ENCODE measurements around the gene CUL1. TPM values are rescaled to one million over a fixed set of nuclear protein-coding genes. Genes with fewer than 3 reads are reported as not detected.

The CUL1 gene
- total RNA-seq, 1 donor from 2014 or later, result 35.7 TPM

- no peak for DNase-seq (ENCODE audit: low spot score)
Measured at GRCh38 chr7:148718431-148718830, 19.7 kb downstream of the CUL1 start.

DNA sequence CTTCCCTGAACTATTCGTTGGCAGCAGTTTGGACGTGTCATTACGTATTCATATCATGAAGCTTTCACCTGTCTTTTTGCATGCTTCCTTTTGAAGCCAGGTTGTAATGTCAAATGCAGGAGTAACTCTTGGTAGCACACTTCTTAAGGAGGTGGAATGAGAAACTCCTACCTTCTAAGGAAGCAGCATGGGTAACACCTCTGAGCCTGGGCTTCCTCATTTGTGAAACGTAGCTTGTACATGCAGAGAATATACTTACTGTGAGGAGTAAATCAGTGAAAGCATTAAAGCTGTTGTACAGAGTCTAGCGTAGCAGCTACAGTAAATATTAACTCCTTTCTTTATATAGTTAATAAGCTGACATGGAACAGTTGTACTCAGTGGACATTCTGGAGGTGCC is 21.1 kb downstream of the CUL1 start:
- DNase-seq (ENCODE audit: low spot score), result no peak

- DNase-seq (ENCODE audit: low spot score), result no peak
Measured at GRCh38 chr7:148720472-148720871, 21.8 kb downstream of the CUL1 start.

- no peak for DNase-seq (ENCODE audit: low spot score)
Measured at GRCh38 chr7:148721390-148721789, 22.7 kb downstream of the CUL1 start.

GRCh38 chr7:148722340-148723165 is 23.9 kb downstream of the CUL1 start:
- no peak for DNase-seq (ENCODE audit: low spot score)

- no peak for DNase-seq (ENCODE audit: low spot score)
Measured at GRCh38 chr7:148723166-148723559, 24.5 kb downstream of the CUL1 start.

- no peak for DNase-seq (ENCODE audit: low spot score)
Measured at GRCh38 chr7:148723846-148724245, 25.1 kb downstream of the CUL1 start.

- DNase-seq (ENCODE audit: low spot score), result no peak
Measured at GRCh38 chr7:148726385-148726784, 27.7 kb downstream of the CUL1 start.

DNA sequence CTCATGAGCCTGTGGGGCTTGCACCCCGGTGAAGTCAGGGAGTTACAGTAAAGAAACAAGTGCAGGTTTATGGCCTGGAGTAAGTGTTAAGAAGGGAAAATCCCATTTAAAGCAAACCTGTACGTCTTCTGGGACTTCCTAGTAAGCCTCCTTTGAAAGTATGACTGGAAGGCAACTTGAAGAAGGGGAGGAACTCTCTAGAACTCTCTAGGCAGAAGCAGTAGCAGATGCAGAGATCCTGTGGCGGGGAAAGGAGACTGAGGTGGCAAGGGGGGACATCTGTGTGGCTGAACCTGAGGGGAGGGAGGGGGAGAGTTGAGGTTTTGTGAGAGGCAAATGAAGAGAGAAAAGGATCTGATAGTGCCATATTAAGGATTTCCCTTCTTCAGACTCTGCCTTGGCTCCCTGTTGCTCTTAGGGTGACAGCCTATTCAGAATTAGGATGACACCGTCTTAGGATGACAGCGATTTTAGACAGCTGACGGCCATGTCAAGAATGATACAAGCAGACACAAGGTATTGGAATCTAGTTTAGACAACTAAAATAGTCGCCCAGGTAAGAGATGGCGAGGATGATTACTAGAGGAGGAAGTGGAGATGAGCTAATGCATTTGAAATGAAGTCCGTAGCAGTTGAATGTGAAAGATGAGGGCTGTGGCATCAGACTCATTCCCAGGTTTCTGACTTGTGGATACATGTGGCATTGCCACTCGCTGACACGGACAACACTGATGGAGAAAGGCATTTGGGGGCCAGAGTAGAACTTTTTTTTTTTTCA is 29.0 kb downstream of the CUL1 start:
- no peak for DNase-seq (ENCODE audit: low spot score)

GRCh38 chr7:148729984-148730733 is 31.5 kb downstream of the CUL1 start:
- no peak for DNase-seq (ENCODE audit: low spot score)

DNA sequence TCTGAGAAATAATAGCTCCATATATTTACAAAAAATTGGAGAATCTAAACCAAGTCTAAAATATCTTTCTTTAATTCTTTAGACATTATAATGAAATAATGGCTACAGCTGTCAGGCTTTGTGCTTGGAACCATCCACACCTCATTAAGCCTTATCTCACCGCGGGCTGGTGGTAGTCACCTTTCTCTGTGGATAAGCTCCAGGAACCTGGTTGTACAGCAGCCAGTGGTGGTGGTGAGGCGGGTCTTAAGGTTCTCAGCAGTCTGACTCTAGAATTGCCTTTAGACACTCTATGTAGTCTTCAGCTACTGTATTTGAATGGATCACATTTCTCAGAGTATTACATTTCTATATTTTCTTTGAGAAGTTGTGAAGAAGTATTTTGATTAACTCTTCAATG is 34.2 kb downstream of the CUL1 start:
- DNase-seq (ENCODE audit: low spot score), result no peak

- DNase-seq (ENCODE audit: low spot score), result no peak
Measured at GRCh38 chr7:148733496-148733895, 34.8 kb downstream of the CUL1 start.

DNA sequence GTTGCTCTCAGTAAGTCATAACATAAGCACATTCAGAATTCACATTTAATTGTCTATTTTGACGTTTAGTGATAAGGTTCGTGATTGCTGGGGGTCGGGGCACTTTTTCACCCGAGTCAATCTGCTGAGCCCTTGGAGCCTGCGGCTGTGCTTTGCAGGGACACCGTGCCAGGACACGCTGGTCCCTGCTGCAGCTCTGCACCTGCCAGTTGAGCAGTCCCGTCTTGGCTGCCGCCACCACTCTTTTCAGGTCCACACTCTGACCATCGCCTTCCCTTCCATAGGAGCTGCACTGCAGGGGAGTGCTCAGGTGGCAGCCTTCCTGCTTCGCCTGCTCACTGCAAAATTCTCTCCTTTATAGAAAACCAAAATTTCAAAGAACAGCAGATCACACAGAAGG is 36.4 kb downstream of the CUL1 start:
- DNase-seq (ENCODE audit: low spot score), result no peak

GRCh38 chr7:148735967-148736366 is 37.3 kb downstream of the CUL1 start:
- DNase-seq (ENCODE audit: low spot score), result no peak

GRCh38 chr7:148738737-148739535 is 40.2 kb downstream of the CUL1 start:
- DNase-seq (ENCODE audit: low spot score), result no peak

- no peak for DNase-seq (ENCODE audit: low spot score)
Measured at GRCh38 chr7:148746135-148746534, 47.4 kb downstream of the CUL1 start.

GRCh38 chr7:148747274-148747673 is 48.6 kb downstream of the CUL1 start:
- DNase-seq (ENCODE audit: low spot score), result no peak

DNA sequence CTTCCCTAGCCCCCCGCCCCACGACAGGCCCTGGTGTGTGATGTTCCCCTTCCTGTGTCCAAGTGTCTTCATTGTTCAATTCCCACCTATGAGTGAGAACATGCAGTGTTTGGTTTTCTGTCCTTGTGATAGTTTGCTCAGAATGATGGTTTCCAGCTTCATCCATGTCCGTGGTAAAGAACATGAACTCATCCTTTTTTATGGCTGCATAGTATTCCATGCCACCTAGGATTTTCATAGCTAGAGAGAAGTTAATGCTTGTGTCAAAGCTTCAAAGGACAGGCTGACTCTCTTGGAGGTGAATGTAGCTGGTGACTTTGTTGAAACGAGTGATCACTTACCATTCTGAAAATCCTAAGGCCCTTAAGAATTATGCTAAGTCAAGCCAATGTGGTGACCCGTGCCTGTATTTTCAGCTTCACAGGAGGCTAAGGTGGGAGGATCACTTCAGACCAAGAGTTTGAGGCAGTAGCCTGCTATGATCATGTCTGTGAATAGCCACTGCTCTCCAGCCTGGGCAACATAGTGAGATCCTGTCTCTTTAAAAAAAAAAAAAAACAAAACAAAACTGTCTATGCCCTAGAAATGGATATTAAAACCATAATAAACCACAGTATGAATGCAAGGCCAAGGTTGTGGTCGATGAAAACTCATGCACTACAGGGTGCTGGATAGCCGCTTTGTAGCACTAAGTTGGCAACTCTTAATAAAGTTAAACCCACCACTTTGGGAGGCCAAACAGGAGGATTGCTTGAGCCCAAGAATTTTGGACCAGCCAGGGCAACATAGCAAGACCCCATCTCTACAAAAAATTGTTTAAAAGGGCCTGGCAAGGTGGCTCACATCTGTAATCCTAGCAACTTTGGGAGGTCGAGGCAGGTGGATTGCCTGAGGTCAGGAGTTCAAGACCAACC is 52.0 kb downstream of the CUL1 start:
- no peak for DNase-seq (ENCODE audit: low spot score)

DNA sequence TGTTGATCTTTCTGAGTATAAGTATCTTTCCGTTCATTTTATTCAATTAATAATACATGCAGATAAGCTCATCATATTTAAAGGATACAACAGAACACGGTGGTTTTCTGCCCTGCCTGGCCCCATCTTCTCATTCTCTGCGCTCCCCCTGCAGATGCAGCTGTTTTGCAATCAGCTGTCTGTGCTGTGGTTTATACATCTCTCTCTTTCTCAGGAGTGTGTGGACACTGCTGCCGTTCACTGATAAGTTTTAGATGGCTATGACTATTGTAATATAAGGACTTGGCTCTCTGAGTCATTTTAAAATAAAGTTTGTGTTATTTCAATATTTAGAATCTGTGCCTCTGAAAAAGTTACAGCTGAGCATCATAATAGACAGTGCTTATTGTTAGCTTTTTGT is 54.5 kb downstream of the CUL1 start:
- no peak for DNase-seq (ENCODE audit: low spot score)

GRCh38 chr7:148754912-148755311 is 56.2 kb downstream of the CUL1 start:
- no peak for DNase-seq (ENCODE audit: low spot score)
